A673 (cell line): ENCODE data around the gene KCP. TPM values are rescaled to one million over a fixed set of nuclear protein-coding genes. Genes with fewer than 3 reads are reported as not detected.
A peak's percentile ranks its signal among the peaks of the same experiment; 100 is the strongest.

ENCODE experiments used
- BruUV-seq: library from RNA; stranded (reverse); fragments of 400-500 nt; replicated peaks from 2 replicates; lab custom pipeline; 2021; lab: Mats Ljungman, UMichigan
- CTCF ChIA-PET: fragments of 300-600 bp; sonication (Branson Sonifier 250); formaldehyde crosslinking; loops from one replicate; lab custom pipeline; 2022; ENCODE audit warnings: antibody characterized with exemption; lab: Charles Lee
- POLR2A ChIA-PET: fragments of 300-600 bp; sonication (Branson Sonifier 250); formaldehyde crosslinking; loops from one replicate; lab custom pipeline; 2022; ENCODE audit warnings: antibody characterized with exemption; ENCODE audit not compliant: low non-redundant PET; lab: Charles Lee
- DNase-seq: peaks from one replicate; pipeline ENCODE4 v3.0.0-alpha.2; 2015; ENCODE audit warnings: low spot score
- H3K27ac ChIP-seq: fragments of 200-600 bp; sonication (generic); 2 replicates; pipeline ENCODE4 v1.5.1; 2016; ENCODE audit warnings: mixed run types, low read depth, mild to moderate bottlenecking, mixed read lengths, antibody characterized with exemption, low read length; ENCODE audit not compliant: poor library complexity, severe bottlenecking
- H3K27me3 ChIP-seq: fragments of 200-600 bp; sonication (generic); replicated peaks from 2 replicates; pipeline ENCODE4 v1.6.1; 2017; ENCODE audit warnings: mixed run types, low read depth, mild to moderate bottlenecking, mixed read lengths, antibody characterized with exemption, low read length; ENCODE audit not compliant: insufficient read depth, poor library complexity
- H3K36me3 ChIP-seq: fragments of 200-600 bp; sonication (generic); 2 replicates; pipeline ENCODE4 v1.6.1; 2016; ENCODE audit warnings: mixed run types, mild to moderate bottlenecking, mixed read lengths, antibody characterized with exemption, low read length; ENCODE audit not compliant: insufficient read depth, poor library complexity, severe bottlenecking
- H3K4me1 ChIP-seq: fragments of 200-600 bp; sonication (generic); 2 replicates; pipeline ENCODE4 v1.6.1; 2017; ENCODE audit warnings: mixed run types, mild to moderate bottlenecking, mixed read lengths, antibody characterized with exemption, low read length; ENCODE audit not compliant: insufficient read depth, poor library complexity, severe bottlenecking
- H3K4me3 ChIP-seq: fragments of 200-600 bp; sonication (generic); 2 replicates; pipeline ENCODE4 v1.5.1; 2016; ENCODE audit warnings: low read depth, mixed run types, mild to moderate bottlenecking, mixed read lengths, low read length; ENCODE audit not compliant: poor library complexity, severe bottlenecking
- H3K9me3 ChIP-seq: fragments of 200-600 bp; sonication (generic); 2 replicates; pipeline ENCODE4 v1.6.1; 2016; ENCODE audit warnings: mixed run types, low read depth, mild to moderate bottlenecking, mixed read lengths, antibody characterized with exemption, low read length; ENCODE audit not compliant: poor library complexity, severe bottlenecking
- CTCF ChIP-seq: fragments of 300-800, 200-600 bp; sonication (generic); conservative IDR thresholded peaks from 2 replicates; pipeline ENCODE4 v1.5.1; 2017; ENCODE audit warnings: low read depth, mild to moderate bottlenecking, antibody characterized with exemption, low read length, moderate library complexity, mixed read lengths
- EZH2 ChIP-seq: fragments of 200-600 bp; sonication (generic); IDR thresholded peaks from 2 replicates; pipeline ENCODE4 v1.6.1; 2017; ENCODE audit warnings: borderline replicate concordance, low read depth, mild to moderate bottlenecking, mixed read lengths, antibody characterized with exemption, low read length; ENCODE audit not compliant: poor library complexity, severe bottlenecking
- intact Hi-C: fragments of 100-400 bp; cut with micrococcal nuclease; formaldehyde crosslinking; loops from one replicate; pipeline ENCODE4 v1.10.0; 2022; ENCODE audit not compliant: unreplicated experiment
- total RNA-seq: library from RNA; stranded (reverse); gene quantifications from 2 replicates; pipeline ENCODE4 v1.2.3, GENCODE V29; 2021

The KCP gene
- total RNA-seq, 1 experiment from 2014 or later: not detected

- Histone ChIP-seq H3K27me3 (no peaks in the 10 kb centered on the region), H3K4me1 (no peaks in the 10 kb centered on the region), H3K9me3 (no peaks in the 10 kb centered on the region), H3K36me3 (no peaks in the 10 kb centered on the region), H3K4me3 (no peak overlapping the region), H3K27ac (no peak overlapping the region)
- POLR2A ChIA-PET: no interaction called here
- CTCF ChIA-PET: no interaction called here
- intact Hi-C loops: no loop called here
- no peak for TF ChIP-seq CTCF
- no peak for TF ChIP-seq EZH2
- no peak for DNase-seq
- BruUV-seq: no TSS peak
Measured at GRCh38 chr7:128906766-128907559, 3.5 kb downstream of the KCP start.

GRCh38 chr7:128906001-128906765, 4.3 kb downstream of the KCP start:
- Histone ChIP-seq H3K4me3 (no peak overlapping the region), H3K9me3 (no peaks in the 10 kb centered on the region), H3K4me1 (no peaks in the 10 kb centered on the region), H3K27ac (no peak overlapping the region), H3K27me3 (no peaks in the 10 kb centered on the region), H3K36me3 (no peaks in the 10 kb centered on the region)
- DNase-seq: no peak
- ChIA-PET POLR2A (no interaction called here), CTCF (no interaction called here)
- intact Hi-C loops: no loop called here
- no TSS peak for BruUV-seq
- TF ChIP-seq CTCF: no peak
- TF ChIP-seq EZH2: no peak

- Histone ChIP-seq H3K36me3 (no peaks in the 10 kb centered on the region), H3K4me1 (no peaks in the 10 kb centered on the region), H3K4me3 (no peak overlapping the region), H3K27me3 (no peaks in the 10 kb centered on the region), H3K9me3 (no peaks in the 10 kb centered on the region), H3K27ac (no peak overlapping the region)
- peak; percentile 76 for DNase-seq
- ChIA-PET CTCF (no interaction called here), POLR2A (no interaction called here)
- TF ChIP-seq CTCF (peak; percentile 72), EZH2 (no peak)
- intact Hi-C loops: loop anchor here (1.0 kb wide), 1 partner anchor 187 kb away; no protein-coding TSS in a partner anchor
- no TSS peak for BruUV-seq
Measured at GRCh38 chr7:128904381-128905197, 5.9 kb downstream of the KCP start.
